HG03354 (cell line): ENCODE data around the gene TSKS.

Experiments
- ATAC-seq: cut with Tn5 transposase; IDR thresholded peaks from one replicate; pipeline ENCODE4 v1.9.1; 2021; ENCODE audit warnings: mild to moderate bottlenecking; ENCODE audit not compliant: unreplicated experiment, poor library complexity, severe bottlenecking

The TSKS gene

DNA sequence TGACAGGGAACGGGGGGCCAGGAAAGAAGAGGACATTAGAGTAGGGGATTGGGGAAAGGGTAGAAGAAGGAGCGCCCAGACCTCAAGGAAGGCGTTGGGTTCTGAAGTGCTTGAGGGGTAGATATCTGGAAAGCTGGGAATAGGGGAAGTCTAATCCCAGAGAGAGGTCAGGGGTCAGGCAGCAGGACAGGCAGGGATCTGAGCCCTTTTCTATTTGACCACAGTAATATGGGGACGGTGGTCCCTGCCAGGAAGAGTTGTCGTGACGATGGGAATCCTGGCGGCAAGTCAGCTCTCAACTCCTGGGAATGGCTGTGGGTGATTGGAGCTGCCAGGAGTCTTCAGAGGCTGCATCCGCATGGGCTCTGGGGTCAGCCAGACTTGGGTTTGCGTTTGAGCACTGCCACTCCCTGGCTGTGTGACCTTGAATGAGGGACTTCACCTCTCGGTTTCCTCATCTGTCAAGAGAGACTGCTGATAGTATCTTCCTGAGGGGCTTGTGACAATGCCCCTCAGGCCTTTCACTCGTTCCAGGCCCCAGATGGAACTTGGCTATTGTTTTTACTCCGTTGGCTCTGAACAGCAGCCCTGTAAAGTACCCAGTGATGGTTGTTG is 5.0 kb upstream of the TSKS start:
- no peak for ATAC-seq

DNA sequence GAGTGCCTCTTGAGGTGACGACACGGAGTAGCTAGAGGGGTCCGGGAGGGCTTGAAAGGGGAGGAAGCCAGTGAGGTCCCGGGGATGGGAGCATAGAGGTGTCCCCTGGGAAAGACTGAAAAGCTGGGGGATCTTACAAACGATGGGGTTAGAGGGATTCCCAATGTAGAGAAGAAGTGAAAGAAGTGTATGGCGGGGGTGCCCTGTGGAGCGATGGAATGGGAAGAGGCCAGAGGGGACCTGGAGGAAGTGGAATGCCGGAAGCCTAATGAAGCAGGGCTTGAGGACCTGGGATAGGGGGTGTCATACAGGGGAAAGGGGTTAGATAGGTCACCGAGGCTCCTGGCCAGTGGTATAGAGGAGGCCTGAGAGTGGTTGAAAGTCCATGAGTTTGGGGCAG is 4.3 kb upstream of the TSKS start:
- no peak for ATAC-seq

DNA sequence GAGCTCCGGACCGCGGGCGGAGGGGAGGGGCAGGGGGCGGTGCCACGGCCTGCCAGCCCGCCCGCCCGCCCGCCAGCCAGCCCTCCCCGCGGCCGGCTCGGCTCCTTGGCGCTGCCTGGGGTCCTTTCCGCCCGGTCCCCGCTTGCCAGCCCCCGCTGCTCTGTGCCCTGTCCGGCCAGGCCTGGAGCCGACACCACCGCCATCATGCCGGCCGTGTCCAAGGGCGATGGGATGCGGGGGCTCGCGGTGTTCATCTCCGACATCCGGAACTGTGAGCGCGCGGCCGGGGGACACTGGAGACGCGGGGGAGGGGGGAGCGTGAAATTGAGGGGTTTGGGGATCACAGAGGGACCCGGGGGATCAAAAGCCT is 3.8 kb upstream of the TSKS start, which contains the start of gene AP2A1:
AP2A1 (plus strand) TSS at position 72 of the 370 bp plus-strand sequence; CDS start at position 205, 133 bp downstream.
- no peak for ATAC-seq

DNA sequence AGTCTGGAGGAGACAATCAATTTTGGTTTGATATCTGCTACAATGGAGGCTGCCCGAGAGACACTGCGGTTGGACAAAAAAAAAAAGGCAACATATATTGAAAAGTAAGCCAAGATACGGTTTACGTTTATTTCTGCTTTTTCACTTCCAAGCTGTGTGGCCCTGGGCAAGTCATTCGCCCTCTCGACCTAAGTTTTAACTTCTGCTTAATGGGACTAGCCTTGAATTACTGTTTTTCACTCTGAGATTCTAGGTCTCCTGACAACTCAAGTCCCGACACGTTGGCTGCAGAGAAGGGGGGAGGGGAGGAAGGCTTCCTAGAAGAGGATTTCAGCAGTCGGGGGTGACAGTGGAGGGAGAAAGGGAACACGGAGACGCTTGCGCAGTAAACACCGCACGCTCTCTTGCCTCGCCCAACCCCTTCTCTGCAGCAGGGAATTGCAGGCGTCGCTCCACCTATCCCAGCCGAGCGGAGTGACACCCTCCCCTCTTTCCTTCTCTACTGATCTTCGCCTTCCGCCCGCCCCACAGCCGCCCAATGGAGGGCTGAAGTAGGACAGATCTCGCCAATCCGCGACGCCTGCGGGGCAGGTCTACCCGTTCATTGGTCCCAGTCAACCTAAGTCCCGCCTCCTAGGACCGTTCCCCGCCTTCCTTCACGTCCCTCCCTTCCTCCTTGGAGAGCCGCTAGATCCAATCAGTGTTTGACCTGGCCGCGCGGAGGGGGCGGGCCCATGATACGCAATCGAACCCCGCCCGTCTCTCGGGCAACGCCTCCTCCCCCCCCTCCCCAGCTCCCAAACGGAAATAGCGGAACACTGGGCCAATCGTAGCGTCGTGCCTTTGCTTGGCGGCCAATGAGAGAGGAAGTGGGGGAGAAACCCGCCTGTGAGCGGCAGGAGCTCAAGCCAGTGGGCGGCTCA is 3.2 kb upstream of the TSKS start:
- ATAC-seq = peak; percentile 91

DNA sequence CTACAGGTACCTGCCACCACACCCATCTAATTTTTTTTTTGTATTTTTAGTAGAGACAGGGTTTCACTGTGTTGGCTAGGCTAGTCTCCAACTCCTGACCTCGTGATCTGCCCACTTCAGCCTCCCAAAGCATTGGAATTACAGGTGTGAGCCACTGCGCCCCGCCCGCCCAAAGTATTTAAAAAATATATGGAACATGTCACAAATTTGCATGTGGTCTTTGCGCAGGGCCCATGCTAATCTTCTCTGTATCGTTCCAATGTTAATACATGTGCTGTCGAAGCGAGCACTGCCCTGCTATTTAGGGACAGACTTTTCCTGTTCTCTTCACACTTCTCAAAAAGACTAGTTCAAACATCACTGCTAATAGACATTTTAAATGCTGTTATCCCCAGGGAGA is 1.2 kb upstream of the TSKS start:
- no peak for ATAC-seq

DNA sequence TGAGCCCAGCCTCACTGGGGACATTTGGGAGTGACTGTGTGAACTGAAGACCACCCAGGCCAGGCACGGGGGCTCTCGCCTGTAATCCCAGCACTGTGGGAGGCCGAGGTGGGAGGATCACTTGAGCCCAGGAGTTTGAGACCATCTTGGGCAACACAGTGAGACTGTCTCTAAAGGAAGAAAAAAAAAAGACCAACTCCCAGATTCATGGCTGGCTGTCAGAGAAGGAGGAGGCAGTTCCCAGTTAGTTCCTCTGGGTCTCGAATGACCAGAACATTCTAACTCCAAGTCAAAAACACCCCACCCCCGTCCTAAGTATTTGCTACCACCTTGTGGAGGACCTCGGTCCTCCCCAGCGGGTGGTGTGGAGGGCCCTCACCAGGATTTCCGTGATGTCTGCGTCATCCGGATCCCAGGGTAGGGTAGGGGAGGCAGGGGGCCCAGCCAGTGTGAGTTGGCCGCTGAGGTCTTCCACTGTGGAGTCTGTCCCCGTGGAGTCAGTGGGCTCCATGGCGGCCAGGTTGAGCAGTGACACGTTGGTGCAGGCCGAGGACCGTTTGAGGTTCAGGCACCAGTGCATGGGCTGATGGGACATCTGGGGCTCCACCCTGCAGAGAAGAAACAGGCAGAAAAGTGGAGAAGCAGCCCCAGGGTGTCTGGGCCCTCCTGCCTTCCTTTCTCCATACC is 1.3 kb downstream of the TSKS start:
- no peak for ATAC-seq

DNA sequence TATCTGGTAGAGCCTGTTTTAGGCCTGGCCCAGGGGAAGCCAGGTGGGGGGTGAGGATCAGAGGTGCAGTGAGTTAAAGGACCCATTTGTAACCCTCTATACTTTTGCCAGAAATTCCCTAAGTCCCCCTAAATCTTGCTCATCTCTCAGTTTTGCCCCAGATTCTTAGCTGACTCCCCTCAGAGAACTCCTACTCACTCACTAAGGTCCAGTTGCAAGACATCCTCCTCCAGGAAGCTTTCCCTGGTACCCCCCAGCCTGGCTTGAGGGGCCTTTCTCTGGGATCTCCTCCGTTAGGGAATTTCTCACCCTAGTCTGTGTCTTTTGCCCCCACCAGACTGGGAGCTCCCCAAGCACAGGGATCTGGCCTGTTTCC is 1.9 kb downstream of the TSKS start:
- no peak for ATAC-seq

DNA sequence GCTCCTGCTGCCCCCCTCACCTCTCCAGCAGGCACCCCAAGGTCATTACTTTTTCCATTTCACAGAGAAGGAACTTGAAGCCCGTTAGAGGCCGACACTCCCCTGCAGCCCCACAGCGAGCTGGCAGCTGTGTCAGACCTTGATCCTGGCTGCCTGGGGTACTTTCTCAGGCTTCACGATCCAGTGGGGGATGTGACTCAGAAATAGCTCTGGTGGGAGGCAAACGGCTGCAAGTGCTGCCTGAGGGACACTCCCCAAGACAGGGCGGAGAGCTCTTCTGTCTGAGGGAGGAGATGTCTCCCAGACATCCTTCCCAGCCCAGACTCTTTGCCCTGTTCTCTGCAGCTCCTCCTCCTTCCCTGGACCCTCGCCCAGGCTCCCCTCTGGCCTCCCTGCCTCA is 4.8 kb downstream of the TSKS start:
- no peak for ATAC-seq

DNA sequence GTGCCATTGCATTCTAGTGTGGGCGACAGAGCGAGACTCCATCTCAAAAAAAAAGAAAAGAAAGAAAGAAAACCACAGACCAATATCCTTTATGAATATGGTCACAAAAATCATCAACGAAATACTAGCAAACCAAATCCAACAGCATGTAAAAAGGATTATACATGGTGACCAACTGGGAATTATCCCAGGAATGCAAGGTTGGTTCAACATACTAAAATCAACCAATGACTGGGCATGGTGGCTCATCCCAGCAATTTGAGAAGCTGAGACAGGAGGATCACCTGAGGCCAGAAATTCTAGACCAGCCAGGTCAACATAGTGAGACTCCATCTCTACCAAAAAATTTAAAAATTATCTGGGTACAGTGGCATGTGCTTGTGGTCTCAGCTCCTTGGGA is 7.2 kb downstream of the TSKS start:
- ATAC-seq = no peak

DNA sequence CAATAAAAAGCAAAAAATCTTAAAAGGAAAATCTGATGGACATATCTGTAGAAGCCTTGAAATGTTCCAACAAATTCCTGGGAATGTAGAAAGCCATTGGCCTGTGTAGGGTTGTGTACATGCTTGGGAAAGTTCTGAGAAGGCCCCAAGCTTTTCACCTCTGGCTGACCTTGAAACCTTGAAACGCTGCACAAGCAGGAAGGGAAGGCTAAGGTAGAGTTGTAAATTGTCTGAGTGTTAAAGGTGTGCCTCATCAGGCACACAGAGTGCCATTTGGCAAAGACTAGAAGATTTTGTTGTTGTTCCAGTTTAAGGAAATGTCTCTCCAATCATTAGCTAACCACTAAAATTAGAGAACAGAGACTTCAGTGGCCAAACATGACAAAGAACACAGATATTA is 10.4 kb downstream of the TSKS start:
- ATAC-seq = no peak

DNA sequence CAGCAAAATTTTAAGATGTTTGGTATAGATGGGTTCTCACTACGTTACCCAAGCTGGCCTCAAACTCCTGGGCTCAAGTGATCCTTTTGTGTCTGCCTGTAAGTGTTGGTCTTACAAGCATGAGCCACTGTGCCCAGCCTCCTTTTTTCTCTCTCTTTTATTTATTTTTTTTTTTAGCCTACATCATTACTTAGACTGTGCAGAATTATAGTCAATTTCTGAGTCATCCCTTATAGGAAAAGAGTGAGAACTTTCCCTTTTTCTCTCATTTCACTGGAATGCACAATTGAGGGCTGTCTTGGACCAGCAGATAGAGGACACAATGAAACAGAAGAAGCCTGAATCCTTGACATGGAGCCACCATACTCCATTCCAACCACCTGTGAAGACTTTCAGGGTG is 13.3 kb downstream of the TSKS start:
- ATAC-seq = no peak

DNA sequence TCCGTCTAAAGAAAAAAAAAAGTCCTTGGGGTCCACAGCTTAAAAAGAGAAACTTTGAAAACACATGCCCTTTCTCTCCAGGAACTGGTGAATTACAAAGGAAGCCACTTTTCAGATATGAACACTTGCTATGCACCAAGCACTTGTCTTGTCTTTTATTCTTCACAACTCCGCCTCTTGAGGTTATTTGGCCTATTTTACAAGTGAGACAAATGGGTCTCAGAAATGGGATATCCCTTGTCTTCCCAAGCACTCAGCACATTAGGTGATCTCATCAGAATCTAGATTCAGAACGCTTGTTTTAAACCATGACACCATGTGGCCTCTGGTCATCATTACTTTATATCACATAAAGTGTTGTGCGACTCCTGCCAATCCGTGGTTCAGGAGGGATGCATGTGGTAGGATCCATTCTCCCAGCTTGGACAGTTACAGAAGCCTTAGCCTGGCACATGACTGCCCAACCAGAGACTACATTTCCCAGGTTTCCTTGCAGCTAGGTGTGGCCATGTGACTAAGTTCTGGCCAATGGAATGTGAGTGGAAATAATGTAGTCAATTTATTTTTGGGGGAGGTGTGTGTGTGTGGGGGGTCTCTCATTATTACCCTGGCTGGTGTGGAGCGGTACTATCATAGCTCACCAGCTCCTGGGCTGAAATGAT is 13.9 kb downstream of the TSKS start:
- ATAC-seq = no peak

DNA sequence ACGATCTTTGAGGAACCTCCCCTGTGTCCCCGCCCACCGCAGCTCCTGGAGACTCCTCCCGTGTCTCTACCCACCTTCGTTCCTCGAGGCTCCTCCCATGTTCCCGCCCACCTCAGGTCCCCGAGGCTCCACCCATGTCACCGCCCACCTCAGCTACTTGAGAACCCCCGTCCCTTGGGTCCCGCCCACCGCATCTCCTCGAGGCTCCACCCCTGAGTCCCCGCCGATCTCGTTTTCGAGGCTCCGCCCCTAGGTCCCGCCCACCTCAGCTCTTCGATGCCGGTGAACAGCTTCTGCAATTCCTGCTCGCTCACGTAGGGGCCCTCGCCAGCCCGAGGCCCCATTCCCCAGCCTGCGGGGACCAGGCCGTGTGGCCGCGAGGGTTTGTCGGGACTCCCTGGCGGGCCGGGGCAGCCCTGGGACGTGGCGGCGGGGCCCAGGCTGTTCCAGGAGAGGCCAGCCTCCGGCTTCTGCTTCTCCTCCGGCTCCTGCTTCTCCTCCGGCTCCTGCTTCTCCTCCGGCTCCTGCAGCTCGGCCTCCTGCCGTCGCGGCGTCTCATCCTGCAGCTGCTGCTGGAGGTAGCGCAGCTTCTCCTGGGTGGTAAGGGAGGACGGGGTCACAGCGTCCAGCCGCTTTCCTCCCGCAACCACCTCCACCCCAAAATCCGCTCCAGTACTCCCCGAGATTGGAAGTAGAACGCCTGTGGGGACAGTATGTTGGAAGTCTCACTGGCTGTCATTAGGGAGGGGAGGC is 16.7 kb downstream of the TSKS start:
- ATAC-seq = no peak

DNA sequence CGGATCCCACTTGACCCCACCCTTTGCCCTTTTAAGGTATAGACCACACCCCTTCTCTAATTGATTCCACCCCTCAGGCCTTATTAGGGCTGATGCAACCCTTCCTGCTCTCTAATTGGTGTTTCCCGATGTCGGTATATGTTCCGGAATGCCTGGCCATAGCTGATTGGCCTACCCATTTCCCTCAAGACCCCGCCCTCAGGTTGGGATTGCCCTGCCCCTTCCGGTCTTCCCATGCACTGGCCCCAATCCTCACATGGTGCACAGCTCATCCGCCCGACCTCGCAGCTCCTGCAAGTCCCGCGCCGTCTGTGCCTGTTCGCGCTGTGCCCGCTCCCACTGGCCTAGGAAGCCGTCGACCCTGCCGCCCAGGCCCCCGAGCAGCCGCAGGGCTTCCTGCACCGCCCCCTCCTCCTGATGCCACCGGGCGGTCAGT is 18.1 kb downstream of the TSKS start:
- no peak for ATAC-seq

DNA sequence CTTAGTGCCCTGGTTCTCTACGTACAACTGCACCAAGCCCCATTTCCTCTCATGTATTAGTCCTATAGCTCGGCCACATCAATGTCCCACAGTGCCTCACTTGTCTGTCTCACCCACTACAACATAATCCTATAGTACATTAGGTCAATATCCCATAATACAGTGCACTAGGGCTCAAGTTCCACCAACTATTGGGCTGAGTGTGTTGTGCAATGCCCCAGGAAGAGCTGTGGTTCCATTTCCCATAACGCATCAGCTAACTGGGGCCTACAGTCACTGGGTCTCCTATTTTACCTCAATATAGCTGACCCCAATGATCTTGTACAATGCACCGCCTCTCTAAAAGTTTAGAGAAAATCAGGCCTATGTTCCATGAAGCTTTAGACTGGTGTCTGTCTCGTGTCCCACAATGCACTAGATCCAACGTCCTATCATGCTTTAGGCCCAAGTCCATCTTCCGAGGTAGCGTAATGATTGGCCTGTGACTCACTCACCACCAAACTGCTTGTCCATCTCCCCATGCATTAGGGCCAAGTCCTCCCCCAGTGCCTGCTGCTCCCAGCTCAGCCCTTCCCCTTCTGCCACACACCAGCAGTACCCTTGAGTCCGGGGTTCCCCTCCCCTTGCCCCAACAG is 21.8 kb downstream of the TSKS start:
- ATAC-seq = no peak

DNA sequence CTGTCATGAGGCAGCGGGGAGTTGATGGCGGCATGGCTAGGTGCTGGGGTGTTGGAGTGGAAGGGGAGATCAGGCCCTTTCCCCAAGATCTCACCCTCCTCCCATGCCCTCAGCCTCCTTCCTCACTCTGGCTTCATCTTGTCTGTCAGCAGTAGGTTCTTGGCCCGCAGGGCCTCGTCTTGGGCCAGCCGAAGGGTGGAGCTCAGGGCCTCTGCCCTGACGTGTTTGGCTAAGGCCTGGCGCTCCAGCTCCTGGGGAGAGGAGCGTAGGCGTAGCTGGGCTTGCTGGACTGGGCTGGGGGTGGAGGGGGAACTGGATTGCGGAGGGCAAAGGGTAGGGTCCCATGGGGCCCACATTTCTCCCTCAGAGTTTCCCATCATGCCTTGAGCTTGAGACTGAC is 23.2 kb downstream of the TSKS start:
- ATAC-seq = no peak

DNA sequence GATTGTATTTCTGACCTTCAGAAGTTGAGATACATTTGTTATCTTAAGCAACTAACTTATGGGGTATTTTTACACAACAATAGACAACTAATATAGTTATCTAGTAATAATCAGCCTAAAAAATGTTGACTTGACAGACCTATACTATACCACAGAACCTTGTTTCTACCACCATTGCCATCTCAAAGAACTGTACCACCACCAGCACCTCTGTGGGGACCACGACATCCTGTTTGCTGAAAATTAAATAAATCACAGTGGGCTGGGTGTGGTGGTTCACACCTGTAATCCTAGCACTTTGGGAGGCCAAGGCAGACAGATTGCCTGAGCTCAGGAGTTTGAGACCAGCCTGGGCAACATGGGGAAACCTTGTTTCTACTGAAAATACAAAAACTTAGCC is 24.0 kb downstream of the TSKS start:
- no peak for ATAC-seq

DNA sequence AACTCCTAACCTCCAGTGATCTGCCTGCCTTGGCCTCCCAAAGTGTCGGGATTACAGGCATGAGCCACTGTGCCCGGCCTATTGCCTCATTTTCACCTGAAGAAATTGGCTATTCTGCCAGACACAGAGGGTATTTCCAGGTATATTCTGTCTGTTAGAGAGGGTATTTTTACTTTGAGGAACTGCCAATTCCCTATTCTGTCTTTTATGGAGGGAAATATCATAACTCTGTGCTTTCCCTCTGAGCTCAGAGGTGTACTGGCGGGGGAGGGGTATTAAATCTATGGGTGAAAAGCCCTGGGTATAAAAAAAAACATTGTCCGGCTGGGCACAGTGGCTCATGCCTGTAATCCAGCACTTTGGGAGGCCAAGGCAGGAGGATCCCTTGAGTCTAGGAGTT is 24.8 kb downstream of the TSKS start:
- no peak for ATAC-seq

DNA sequence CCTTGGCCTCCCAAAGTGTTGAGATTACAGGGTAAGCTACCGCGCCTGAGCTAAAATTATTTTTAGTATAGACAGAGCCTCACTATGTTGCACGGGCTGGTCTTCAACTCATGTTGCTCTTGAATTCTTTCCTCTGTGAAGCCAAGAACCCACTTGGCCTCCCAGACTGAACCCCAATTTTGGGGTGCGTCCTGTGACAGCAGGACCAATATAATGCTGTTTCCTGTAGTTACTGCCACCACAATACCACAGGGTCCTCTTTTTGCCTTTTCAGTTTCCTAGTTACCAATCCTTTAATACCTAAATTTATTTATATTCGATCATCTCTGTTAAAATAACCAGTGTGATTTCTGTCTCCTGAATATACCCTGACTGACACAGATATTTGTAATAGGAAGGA is 32.9 kb downstream of the TSKS start:
- no peak for ATAC-seq
